Osteoblast (primary cell): ENCODE data around the gene NTSR1. TPM values are rescaled to one million over a fixed set of nuclear protein-coding genes. Genes with fewer than 3 reads are reported as not detected.
A peak's percentile ranks its signal among the peaks of the same experiment; 100 is the strongest.

ENCODE experiments used
- DNase-seq: peaks from one replicate; pipeline ENCODE4 v3.0.0; 2011; ENCODE audit warnings: low spot score, mixed read lengths; ENCODE audit not compliant: insufficient read length; ENCODE audit errors: missing footprints
- H2AFZ ChIP-seq: 2 replicates; pipeline ENCODE4 v1.6.0; 2011; ENCODE audit warnings: mild to moderate bottlenecking, low read length
- H3K27ac ChIP-seq: 2 replicates; pipeline ENCODE4 v1.5.1; 2011; ENCODE audit warnings: mild to moderate bottlenecking, low read depth, low read length, moderate library complexity
- H3K27me3 ChIP-seq: 2 replicates; pipeline ENCODE4 v1.6.0; 2012; ENCODE audit warnings: mild to moderate bottlenecking, control low read depth, inconsistent platforms, low read length, moderate library complexity; ENCODE audit not compliant: insufficient read depth
- H3K36me3 ChIP-seq: 2 replicates; pipeline ENCODE4 v1.5.1; 2011; ENCODE audit warnings: mild to moderate bottlenecking, low read length, control low read depth, moderate library complexity; ENCODE audit not compliant: insufficient read depth
- H3K4me1 ChIP-seq: 2 replicates; pipeline ENCODE4 v1.5.1; 2011; ENCODE audit warnings: mild to moderate bottlenecking, low read length, control low read depth, moderate library complexity; ENCODE audit not compliant: insufficient read depth
- H3K4me2 ChIP-seq: 2 replicates; pipeline ENCODE4 v1.6.0; 2011; ENCODE audit warnings: mild to moderate bottlenecking, low read length; ENCODE audit not compliant: insufficient read depth
- H3K4me3 ChIP-seq: fragments of 200-600 bp; sonication (generic); 3 replicates; pipeline ENCODE4 v1.5.1; 2012; ENCODE audit warnings: mild to moderate bottlenecking, low read length, inconsistent platforms; ENCODE audit not compliant: insufficient read depth
- H3K79me2 ChIP-seq: 2 replicates; pipeline ENCODE4 v1.6.0; 2012; ENCODE audit warnings: mild to moderate bottlenecking, low read length, control low read depth, inconsistent platforms; ENCODE audit not compliant: insufficient read depth
- H3K9me3 ChIP-seq: 2 replicates; pipeline ENCODE4 v1.5.1; 2011; ENCODE audit warnings: low read depth, low read length, control low read depth
- H4K20me1 ChIP-seq: 2 replicates; pipeline ENCODE4 v1.6.0; 2012; ENCODE audit warnings: mild to moderate bottlenecking, low read length, control low read depth; ENCODE audit not compliant: insufficient read depth
- total RNA-seq: library from RNA; depleted of rRNA; stranded (reverse); fragments of >200 nt; gene quantifications from 2 replicates; pipeline ENCODE4 v1.2.3, GENCODE V29; 2012
- TF ChIP-seq, protein P1 (sequence below): IDR thresholded peaks from 2 replicates; pipeline ENCODE4 v1.5.1; 2011; ENCODE audit warnings: mild to moderate bottlenecking, low read depth, low read length, moderate library complexity; ENCODE audit errors: extremely low read depth

Gene NTSR1
- total RNA-seq, 1 donor, result not detected

DNA sequence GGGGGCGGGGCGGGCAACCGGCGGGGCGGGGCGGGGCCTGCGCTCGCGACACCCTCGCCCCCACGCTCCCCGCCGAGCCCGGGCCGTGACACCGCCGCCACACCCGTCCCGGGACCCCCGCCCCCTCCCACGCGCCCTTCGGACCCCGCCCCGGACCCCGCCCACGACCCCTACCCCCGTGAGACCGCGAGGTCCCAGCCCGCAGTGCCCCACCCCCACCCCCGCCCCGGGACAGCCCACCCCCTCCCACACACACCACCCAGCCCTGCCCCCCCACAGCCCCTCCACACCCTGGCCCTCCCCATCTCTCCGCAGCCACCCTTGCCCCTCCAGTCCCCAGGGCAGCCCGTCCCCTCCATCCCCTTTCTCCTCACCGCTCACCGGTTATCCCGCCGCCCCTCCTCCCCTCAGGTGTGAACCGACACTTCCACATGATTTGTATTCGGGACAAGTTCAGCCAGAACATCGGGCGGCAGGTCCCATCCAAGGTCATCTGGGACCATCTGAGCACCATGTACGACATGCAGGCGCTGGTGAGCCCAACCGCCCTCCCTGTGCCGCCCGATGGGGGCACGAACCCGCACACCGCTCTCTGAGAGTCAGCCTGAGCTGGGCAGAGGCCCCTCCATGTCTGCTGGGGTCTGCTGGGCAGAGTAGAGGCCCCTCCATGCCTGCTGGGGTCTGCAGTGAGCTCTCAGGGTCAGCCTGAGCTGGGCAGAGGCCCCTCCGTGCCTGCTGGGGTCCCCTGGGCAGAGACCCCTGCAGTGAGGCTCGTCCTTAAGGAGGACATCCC lies 88.3 kb downstream of the NTSR1 start:
- H3K36me3 ChIP-seq, result peaks cover 21% of the 10 kb centered on the region
- no peak overlapping the region for H3K27ac ChIP-seq
- peak overlapping the region; percentile 79 for H3K4me2 ChIP-seq
- TF ChIP-seq, protein P1, sequence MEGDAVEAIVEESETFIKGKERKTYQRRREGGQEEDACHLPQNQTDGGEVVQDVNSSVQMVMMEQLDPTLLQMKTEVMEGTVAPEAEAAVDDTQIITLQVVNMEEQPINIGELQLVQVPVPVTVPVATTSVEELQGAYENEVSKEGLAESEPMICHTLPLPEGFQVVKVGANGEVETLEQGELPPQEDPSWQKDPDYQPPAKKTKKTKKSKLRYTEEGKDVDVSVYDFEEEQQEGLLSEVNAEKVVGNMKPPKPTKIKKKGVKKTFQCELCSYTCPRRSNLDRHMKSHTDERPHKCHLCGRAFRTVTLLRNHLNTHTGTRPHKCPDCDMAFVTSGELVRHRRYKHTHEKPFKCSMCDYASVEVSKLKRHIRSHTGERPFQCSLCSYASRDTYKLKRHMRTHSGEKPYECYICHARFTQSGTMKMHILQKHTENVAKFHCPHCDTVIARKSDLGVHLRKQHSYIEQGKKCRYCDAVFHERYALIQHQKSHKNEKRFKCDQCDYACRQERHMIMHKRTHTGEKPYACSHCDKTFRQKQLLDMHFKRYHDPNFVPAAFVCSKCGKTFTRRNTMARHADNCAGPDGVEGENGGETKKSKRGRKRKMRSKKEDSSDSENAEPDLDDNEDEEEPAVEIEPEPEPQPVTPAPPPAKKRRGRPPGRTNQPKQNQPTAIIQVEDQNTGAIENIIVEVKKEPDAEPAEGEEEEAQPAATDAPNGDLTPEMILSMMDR, result no peak
- H3K4me3 ChIP-seq, result peak overlapping the region; percentile 84
- DNase-seq, result no peak
- H3K27me3 ChIP-seq, result no peaks in the 10 kb centered on the region
- H2AFZ ChIP-seq, result no peak overlapping the region
- H3K4me1 ChIP-seq, result peaks cover 11% of the 10 kb centered on the region
- peaks cover 8% of the 10 kb centered on the region for H3K79me2 ChIP-seq
- no peaks in the 10 kb centered on the region for H3K9me3 ChIP-seq
- H4K20me1 ChIP-seq, result peaks cover 8% of the 10 kb centered on the region

DNA sequence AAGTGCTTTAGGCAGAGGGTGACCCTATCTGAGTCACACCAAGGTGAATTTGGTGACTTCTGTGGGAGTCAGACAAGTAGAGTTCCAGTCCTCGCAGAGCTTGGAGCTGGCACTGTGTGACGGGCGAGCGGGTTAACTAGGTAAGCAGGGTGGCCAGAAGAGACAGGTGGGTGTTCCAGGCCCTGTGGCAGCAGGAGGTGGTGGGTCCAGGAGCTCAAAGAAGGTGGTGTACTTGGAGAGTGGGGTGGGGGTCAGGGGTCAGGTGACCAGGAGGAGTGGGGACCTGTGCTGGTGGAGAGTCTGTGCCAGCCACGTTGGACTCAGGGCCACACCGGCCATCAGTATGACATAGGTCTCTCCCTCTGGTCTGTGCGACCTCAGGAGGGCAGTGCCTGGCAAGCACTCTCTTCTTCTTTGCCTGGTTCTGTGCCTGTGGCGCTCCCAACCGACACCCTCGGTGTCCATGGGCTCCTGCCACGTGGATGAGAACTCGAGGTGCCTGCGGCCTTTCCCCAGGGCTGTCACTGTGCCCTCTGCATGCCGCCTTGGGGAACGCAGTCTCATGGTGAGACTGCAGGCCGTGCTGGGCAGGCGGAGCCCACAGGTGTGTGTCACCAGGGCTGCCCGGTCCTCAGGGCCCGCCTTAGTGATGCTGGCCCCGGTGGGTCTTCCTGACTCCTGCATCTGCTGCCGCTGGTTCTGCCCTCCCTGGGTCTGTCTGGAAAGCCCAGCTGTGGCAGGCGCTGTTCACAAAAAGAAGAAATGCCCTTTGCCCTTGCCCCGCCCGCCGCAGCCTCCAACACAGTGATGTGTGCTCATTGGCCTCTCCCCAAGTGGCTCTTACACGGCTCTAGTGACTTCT lies 89.3 kb downstream of the NTSR1 start:
- Histone ChIP-seq H3K27me3 (no peaks in the 10 kb centered on the region), H3K4me1 (peaks cover 11% of the 10 kb centered on the region), H3K36me3 (peaks cover 21% of the 10 kb centered on the region), H3K79me2 (peaks cover 8% of the 10 kb centered on the region), H3K27ac (no peak overlapping the region), H2AFZ (no peak overlapping the region), H3K9me3 (no peaks in the 10 kb centered on the region), H3K4me3 (no peak overlapping the region), H4K20me1 (peaks cover 8% of the 10 kb centered on the region), H3K4me2 (peak overlapping the region; percentile 79)
- no peak for DNase-seq
- TF ChIP-seq, protein P1, result no peak

DNA sequence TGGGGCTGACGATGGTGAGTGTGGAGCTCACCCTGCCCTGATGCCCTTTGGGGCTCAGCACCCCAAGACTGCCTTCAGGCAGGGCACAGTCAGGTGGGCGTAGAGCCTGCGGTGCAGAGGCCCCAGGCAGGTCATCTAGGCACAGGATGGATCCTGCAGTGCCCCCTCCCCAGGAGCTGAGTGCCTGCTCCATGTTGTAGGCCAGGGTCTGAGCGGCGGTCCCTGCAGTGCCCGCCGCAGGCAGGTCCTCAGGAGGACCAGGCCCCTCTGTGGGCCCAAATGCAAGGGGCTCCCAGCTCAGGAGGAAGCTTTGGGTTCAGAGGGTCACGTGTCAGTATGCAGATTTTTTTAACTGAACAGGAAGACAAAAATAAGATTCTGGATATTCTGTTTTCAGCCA lies 90.4 kb downstream of the NTSR1 start:
- H3K79me2 ChIP-seq, result peaks cover 8% of the 10 kb centered on the region
- H3K27me3 ChIP-seq, result no peaks in the 10 kb centered on the region
- H3K4me1 ChIP-seq, result peaks cover 6% of the 10 kb centered on the region
- H3K4me2 ChIP-seq, result no peak overlapping the region
- H2AFZ ChIP-seq, result no peak overlapping the region
- H3K27ac ChIP-seq, result no peak overlapping the region
- peaks cover 21% of the 10 kb centered on the region for H3K36me3 ChIP-seq
- H4K20me1 ChIP-seq, result peaks cover 8% of the 10 kb centered on the region
- no peak overlapping the region for H3K4me3 ChIP-seq
- DNase-seq, result no peak
- TF ChIP-seq, protein P1, result no peak
- H3K9me3 ChIP-seq, result no peaks in the 10 kb centered on the region

DNA sequence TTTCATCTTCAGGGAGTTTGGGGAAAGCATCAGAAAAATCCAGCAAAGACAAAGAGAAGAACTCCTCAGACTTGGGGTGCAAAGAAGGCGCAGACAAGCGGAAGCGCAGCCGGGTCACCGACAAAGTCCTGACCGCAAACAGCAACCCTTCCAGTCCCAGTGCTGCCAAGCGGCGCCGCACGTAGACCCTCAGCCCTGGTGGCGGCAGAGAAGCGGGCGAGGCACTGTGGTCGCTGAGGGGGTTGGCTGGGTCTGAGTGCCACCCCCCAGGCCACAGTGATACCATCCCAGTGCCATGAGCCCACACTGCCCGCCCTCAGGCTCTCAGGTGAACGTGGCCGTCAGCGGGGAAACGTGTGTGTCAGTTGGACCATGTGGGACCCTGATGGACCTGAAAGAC lies 90.8 kb downstream of the NTSR1 start:
- DNase-seq, result no peak
- Histone ChIP-seq H3K27ac (no peak overlapping the region), H3K9me3 (no peaks in the 10 kb centered on the region), H3K4me2 (no peak overlapping the region), H4K20me1 (peaks cover 8% of the 10 kb centered on the region), H3K4me3 (no peak overlapping the region), H3K27me3 (no peaks in the 10 kb centered on the region), H3K79me2 (peaks cover 8% of the 10 kb centered on the region), H2AFZ (no peak overlapping the region), H3K36me3 (peaks cover 21% of the 10 kb centered on the region), H3K4me1 (peaks cover 6% of the 10 kb centered on the region)
- TF ChIP-seq, protein P1, result no peak
